ENCODE data around the gene LRCH3.

LRCH3 gene

DNA sequence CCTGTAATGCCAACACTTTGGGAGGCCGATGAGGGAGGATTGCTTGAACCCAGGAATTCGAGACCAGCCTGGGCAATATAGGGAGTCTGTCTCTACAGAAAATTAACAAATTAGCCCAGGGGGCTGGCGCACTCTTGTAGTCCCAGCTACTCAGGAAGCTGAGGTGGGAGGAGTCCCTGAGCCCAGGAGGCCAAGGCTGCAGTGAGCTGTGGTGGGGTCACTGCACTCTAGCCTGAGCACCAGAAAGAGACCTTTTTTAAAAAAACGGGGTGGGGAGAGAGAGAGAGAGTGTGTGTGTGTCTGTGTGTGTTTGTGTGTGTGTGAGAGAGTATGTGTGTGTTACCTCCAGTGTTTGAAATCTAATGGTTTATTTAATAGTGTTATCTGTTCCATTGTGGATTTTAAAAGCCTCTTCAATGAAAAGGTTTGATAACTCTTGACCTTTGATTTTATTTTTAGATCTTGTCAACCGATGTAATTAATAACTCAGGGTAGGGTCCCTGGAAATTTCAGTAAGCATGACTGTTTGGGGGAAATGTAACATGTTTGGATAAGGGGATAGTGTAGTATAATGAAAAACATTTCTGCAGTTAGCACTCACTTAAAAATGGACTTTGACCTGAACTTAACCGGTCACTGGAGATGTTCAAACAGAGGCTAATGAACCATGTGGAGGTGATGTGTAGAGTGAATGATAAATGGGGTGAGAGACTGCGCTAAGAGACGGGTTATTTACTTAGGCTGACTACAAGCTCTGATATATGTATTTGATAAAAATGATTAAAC, 29.7 kb downstream of the LRCH3 start:
- TF ChIP-seq, protein P1, sequence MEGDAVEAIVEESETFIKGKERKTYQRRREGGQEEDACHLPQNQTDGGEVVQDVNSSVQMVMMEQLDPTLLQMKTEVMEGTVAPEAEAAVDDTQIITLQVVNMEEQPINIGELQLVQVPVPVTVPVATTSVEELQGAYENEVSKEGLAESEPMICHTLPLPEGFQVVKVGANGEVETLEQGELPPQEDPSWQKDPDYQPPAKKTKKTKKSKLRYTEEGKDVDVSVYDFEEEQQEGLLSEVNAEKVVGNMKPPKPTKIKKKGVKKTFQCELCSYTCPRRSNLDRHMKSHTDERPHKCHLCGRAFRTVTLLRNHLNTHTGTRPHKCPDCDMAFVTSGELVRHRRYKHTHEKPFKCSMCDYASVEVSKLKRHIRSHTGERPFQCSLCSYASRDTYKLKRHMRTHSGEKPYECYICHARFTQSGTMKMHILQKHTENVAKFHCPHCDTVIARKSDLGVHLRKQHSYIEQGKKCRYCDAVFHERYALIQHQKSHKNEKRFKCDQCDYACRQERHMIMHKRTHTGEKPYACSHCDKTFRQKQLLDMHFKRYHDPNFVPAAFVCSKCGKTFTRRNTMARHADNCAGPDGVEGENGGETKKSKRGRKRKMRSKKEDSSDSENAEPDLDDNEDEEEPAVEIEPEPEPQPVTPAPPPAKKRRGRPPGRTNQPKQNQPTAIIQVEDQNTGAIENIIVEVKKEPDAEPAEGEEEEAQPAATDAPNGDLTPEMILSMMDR (IDR thresholded peaks at IDR 0.05), result no peak

- TF ChIP-seq, protein P1 (IDR thresholded peaks at IDR 0.05), result no peak
Observed at GRCh38 chr3:197829397-197830045, 38.5 kb downstream of the LRCH3 start.

GRCh38 chr3:197830308-197830966, 39.4 kb downstream of the LRCH3 start:
- TF ChIP-seq, protein P1 (IDR thresholded peaks at IDR 0.05), result no peak

GRCh38 chr3:197830967-197831313, 39.9 kb downstream of the LRCH3 start:
- TF ChIP-seq, protein P1 (IDR thresholded peaks at IDR 0.05), result no peak

GRCh38 chr3:197833930-197834715, 43.1 kb downstream of the LRCH3 start:
- TF ChIP-seq, protein P1 (IDR thresholded peaks at IDR 0.05), result no peak

DNA sequence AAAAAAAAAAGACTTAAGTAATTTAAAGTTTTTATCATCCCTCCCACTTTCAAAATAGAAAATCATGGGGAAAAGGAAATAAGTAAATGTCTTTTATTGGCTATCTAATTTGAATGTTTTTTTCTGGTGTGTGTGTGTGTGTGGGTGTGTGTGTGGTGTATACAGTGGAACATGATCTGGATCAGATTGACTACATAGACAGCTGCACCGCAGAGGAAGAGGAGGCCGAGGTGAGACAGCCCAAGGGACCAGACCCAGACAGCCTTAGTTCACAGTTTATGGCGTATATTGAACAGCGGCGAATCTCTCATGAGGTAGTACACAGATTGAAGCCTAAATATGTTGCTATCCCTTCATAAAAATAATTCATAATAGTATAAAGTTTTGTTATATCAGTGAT, 44.5 kb downstream of the LRCH3 start:
- TF ChIP-seq, protein P1 (IDR thresholded peaks at IDR 0.05), result no peak

- TF ChIP-seq, protein P1 (IDR thresholded peaks at IDR 0.05), result no peak
Observed at GRCh38 chr3:197836244-197836643, 45.2 kb downstream of the LRCH3 start.

Measured in LNCAP (cell line).